Colonic mucosa (tissue), 4 donors: Measurements from ENCODE around the gene KCNMB1. TPM values are rescaled to one million over a fixed set of nuclear protein-coding genes. Genes with fewer than 3 reads are reported as not detected.

Source experiments
- DNase-seq: peaks from one replicate; pipeline ENCODE4 v3.0.0-alpha.2; 2020
- H3K27ac ChIP-seq: fragments of 200-600 bp; one replicate; pipeline ENCODE4 v1.8.0; 2021
- H3K27me3 ChIP-seq: fragments of 200-600 bp; one replicate; pipeline ENCODE4 v1.8.0; 2021
- H3K36me3 ChIP-seq: fragments of 200-600 bp; one replicate; pipeline ENCODE4 v1.8.0; 2021
- H3K4me1 ChIP-seq: fragments of 200-600 bp; one replicate; pipeline ENCODE4 v1.8.0; 2021; ENCODE audit warnings: mild to moderate bottlenecking
- H3K4me3 ChIP-seq: fragments of 200-600 bp; one replicate; pipeline ENCODE4 v1.8.0; 2021
- H3K9ac ChIP-seq, 2 donors: one replicate each; pipeline ENCODE4 v1.7.0; 2013; ENCODE audit warnings: control low read depth in 2 of 2, low read depth in 2 of 2, low read length in 2 of 2
- H3K9me3 ChIP-seq: fragments of 200-600 bp; one replicate; pipeline ENCODE4 v1.8.0; 2021
- intact Hi-C: fragments of 100-400 bp; cut with DNase I; formaldehyde crosslinking; loops from one replicate; pipeline ENCODE4 v1.14.1; 2022
- total RNA-seq, 2 donors: library from RNA; stranded (reverse); fragmentation: NEBNext Ultra II Directional in 1 of 2; extraction: Animal tissue kit (Norgen Biotek cat#: 25700) in 1 of 2; gene quantifications; one replicate each; pipeline ENCODE4 v1.2.1, GENCODE V29; 2021
- TF ChIP-seq, protein P1 (sequence below): fragments of 200-600 bp; IDR thresholded peaks from one replicate; pipeline ENCODE4 v1.8.0; 2022; ENCODE audit warnings: antibody characterized with exemption, mild to moderate bottlenecking
- donor health status: healthy.
- donor health status: DM: no; HTN: no; CAD: no.
- donor health status: DM: no; HTN: no; CAD: no.

KCNMB1 gene
- total RNA-seq, 2 donors from 2014 or later, result 0.42 to 6.9 TPM

GRCh38 chr5:170403675-170404074, 14.5 kb upstream of the KCNMB1 start:
- H3K9ac ChIP-seq, result no peak overlapping the region
- H3K9me3 ChIP-seq, result no peaks in the 10 kb centered on the region
- intact Hi-C loops, result no loop called here
- no peaks in the 10 kb centered on the region for H3K4me1 ChIP-seq
- H3K27me3 ChIP-seq, result no peaks in the 10 kb centered on the region
- no peak overlapping the region for H3K4me3 ChIP-seq
- no peaks in the 10 kb centered on the region for H3K36me3 ChIP-seq
- H3K27ac ChIP-seq, result no peak overlapping the region
- TF ChIP-seq, protein P1, sequence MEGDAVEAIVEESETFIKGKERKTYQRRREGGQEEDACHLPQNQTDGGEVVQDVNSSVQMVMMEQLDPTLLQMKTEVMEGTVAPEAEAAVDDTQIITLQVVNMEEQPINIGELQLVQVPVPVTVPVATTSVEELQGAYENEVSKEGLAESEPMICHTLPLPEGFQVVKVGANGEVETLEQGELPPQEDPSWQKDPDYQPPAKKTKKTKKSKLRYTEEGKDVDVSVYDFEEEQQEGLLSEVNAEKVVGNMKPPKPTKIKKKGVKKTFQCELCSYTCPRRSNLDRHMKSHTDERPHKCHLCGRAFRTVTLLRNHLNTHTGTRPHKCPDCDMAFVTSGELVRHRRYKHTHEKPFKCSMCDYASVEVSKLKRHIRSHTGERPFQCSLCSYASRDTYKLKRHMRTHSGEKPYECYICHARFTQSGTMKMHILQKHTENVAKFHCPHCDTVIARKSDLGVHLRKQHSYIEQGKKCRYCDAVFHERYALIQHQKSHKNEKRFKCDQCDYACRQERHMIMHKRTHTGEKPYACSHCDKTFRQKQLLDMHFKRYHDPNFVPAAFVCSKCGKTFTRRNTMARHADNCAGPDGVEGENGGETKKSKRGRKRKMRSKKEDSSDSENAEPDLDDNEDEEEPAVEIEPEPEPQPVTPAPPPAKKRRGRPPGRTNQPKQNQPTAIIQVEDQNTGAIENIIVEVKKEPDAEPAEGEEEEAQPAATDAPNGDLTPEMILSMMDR, result no peak
- no peak for DNase-seq

DNA sequence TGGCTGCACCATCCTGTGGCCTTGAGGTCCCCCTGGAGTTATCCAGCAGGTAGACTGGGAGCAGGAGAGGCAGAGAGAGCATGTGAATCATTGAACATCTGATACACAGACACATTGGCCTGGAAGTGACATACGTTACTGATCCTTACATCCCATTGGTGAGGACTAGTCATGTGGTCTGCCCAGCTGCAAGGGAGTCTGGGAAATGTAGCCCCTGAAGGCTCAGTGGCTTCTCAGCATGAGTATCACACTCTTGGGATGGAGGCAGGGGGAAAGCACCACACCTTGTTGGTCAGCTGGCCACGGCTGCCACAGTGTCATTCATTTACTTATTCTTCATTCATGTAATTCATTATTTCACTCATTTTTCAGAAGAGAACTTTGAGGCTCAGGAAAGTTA, 13.3 kb upstream of the KCNMB1 start:
- H3K27me3 ChIP-seq, result no peaks in the 10 kb centered on the region
- intact Hi-C loops, result no loop called here
- no peaks in the 10 kb centered on the region for H3K9me3 ChIP-seq
- H3K36me3 ChIP-seq, result no peaks in the 10 kb centered on the region
- H3K4me3 ChIP-seq, result no peak overlapping the region
- DNase-seq, result no peak
- H3K4me1 ChIP-seq, result no peaks in the 10 kb centered on the region
- no peak overlapping the region for H3K9ac ChIP-seq
- no peak overlapping the region for H3K27ac ChIP-seq
- TF ChIP-seq, protein P1, result no peak

DNA sequence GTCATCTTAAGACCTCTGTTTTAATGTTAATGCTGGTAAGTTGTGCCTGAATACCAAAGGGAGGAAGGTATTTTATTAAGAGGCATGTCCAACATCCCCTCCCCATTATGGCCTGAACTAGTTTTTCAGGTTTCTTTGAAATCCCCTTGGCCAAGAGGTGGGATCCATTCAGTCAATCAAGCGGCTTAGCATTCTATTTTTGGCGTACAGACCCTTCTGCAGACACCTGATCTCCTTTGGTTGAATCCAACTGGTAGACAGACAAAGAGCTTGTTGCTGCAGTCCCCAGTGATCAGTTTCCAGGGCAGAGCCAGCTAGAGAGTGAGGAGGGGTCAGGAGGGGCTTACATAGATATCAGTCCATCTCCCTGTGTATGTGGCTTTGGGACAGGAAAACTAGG, 7.9 kb upstream of the KCNMB1 start:
- intact Hi-C loops, result no loop called here
- DNase-seq, result no peak
- TF ChIP-seq, protein P1, result no peak
- Histone ChIP-seq H3K27ac (no peak overlapping the region), H3K4me3 (no peak overlapping the region), H3K27me3 (no peaks in the 10 kb centered on the region), H3K4me1 (no peaks in the 10 kb centered on the region), H3K9ac (no peak overlapping the region), H3K36me3 (no peaks in the 10 kb centered on the region), H3K9me3 (no peaks in the 10 kb centered on the region)

- TF ChIP-seq, protein P1, result no peak
- Histone ChIP-seq H3K27me3 (no peaks in the 10 kb centered on the region), H3K9ac (no peak overlapping the region), H3K4me3 (no peak overlapping the region), H3K27ac (no peak overlapping the region), H3K9me3 (no peaks in the 10 kb centered on the region), H3K36me3 (no peaks in the 10 kb centered on the region), H3K4me1 (no peaks in the 10 kb centered on the region)
- DNase-seq, result no peak
- intact Hi-C loops, result no loop called here
These were observed 4.8 kb upstream of the KCNMB1 start for GRCh38 chr5:170393958-170394357.

DNA sequence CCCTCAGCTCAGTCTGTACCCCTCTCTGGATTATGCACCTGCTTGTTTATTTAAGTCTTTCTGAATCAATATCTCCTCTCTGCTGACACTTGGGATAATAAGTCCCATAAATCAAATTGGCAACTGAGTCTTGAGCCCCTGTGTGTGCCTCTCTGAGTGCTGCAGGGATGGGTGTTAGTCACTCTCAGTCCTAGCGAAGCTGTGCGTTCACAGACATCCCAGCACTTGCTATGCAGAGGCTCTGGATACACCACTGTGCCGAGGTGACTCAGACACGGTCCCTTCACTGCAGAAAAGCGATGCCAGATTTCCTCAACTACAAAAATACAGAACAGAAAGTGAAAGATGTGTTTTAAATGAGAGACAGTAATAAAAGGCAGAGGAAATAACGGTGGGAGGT, 4.1 kb upstream of the KCNMB1 start:
- intact Hi-C loops, result no loop called here
- Histone ChIP-seq H3K9ac (no peak overlapping the region), H3K27ac (no peak overlapping the region), H3K4me1 (no peaks in the 10 kb centered on the region), H3K4me3 (no peak overlapping the region), H3K27me3 (no peaks in the 10 kb centered on the region), H3K9me3 (no peaks in the 10 kb centered on the region), H3K36me3 (no peaks in the 10 kb centered on the region)
- DNase-seq, result no peak
- TF ChIP-seq, protein P1, result no peak

- Histone ChIP-seq H3K9me3 (no peaks in the 10 kb centered on the region), H3K4me3 (no peak overlapping the region), H3K36me3 (no peaks in the 10 kb centered on the region), H3K9ac (no peak overlapping the region), H3K27me3 (no peaks in the 10 kb centered on the region), H3K27ac (no peak overlapping the region), H3K4me1 (no peaks in the 10 kb centered on the region)
- no peak for DNase-seq
- intact Hi-C loops, result no loop called here
- TF ChIP-seq, protein P1, result no peak
These were observed 1.3 kb upstream of the KCNMB1 start for GRCh38 chr5:170390472-170390871.
